HL-60 (cell line): ENCODE measurements around the gene GALNT9.

ENCODE experiments used
- CTCF ChIP-seq: IDR thresholded peaks from one replicate; pipeline ENCODE4 v1.5.1; 2011; ENCODE audit warnings: low read length, control low read depth, inconsistent platforms; ENCODE audit not compliant: insufficient read depth
- GABPA ChIP-seq: IDR thresholded peaks from 2 replicates; pipeline ENCODE4 v1.6.1; 2012; ENCODE audit warnings: low read depth
- POLR2AphosphoS5 ChIP-seq: IDR thresholded peaks from 2 replicates; pipeline ENCODE4 v1.6.1; 2012; ENCODE audit warnings: low read depth
- REST ChIP-seq: IDR thresholded peaks from 2 replicates; pipeline ENCODE4 v1.6.1; 2012; ENCODE audit warnings: low read depth; ENCODE audit not compliant: insufficient replicate concordance
- SPI1 ChIP-seq: IDR thresholded peaks from 2 replicates; pipeline ENCODE4 v1.6.1; 2012; ENCODE audit warnings: low read depth, mild to moderate bottlenecking, borderline replicate concordance

- no peak for TF ChIP-seq CTCF
- no peak for TF ChIP-seq POLR2AphosphoS5
- TF ChIP-seq SPI1, result no peak
- TF ChIP-seq GABPA, result no peak
- no peak for TF ChIP-seq REST
These were observed 80.8 kb downstream of the GALNT9 start for GRCh38 chr12:132248453-132249167.
